GM12891 (cell line): ENCODE data around the gene RAB30.

Source experiments
- DNase-seq: peaks from one replicate; pipeline ENCODE4 v3.0.0; 2011; ENCODE audit warnings: low spot score; ENCODE audit not compliant: insufficient read length
- FAIRE-seq: peaks from 2 replicates; lab custom pipeline; 2011; peaks lifted over from hg19 to GRCh38; lab: Jason Lieb, UNC
- PAX5 ChIP-seq: IDR thresholded peaks from 2 replicates; pipeline ENCODE4 v1.6.1; 2011; ENCODE audit warnings: low read length, moderate library complexity, mild to moderate bottlenecking; ENCODE audit not compliant: insufficient read depth, severe bottlenecking
- POLR2A ChIP-seq: IDR thresholded peaks from 2 replicates; pipeline ENCODE4 v1.6.1; 2011; ENCODE audit warnings: low read depth, low read length, control low read depth
- POLR2AphosphoS5 ChIP-seq: IDR thresholded peaks from 2 replicates; pipeline ENCODE4 v1.6.1; 2011; ENCODE audit warnings: low read depth, low read length, control low read depth
- POU2F2 ChIP-seq: IDR thresholded peaks from 2 replicates; pipeline ENCODE4 v1.6.1; 2011; ENCODE audit warnings: low read depth, mild to moderate bottlenecking, control low read depth, low read length, moderate library complexity
- SPI1 ChIP-seq: IDR thresholded peaks from 2 replicates; pipeline ENCODE4 v1.6.1; 2011; ENCODE audit warnings: low read depth, low read length, control low read depth
- TAF1 ChIP-seq: IDR thresholded peaks from 2 replicates; pipeline ENCODE4 v1.6.1; 2011; ENCODE audit warnings: low read depth, low read length, control low read depth

RAB30 gene

DNA sequence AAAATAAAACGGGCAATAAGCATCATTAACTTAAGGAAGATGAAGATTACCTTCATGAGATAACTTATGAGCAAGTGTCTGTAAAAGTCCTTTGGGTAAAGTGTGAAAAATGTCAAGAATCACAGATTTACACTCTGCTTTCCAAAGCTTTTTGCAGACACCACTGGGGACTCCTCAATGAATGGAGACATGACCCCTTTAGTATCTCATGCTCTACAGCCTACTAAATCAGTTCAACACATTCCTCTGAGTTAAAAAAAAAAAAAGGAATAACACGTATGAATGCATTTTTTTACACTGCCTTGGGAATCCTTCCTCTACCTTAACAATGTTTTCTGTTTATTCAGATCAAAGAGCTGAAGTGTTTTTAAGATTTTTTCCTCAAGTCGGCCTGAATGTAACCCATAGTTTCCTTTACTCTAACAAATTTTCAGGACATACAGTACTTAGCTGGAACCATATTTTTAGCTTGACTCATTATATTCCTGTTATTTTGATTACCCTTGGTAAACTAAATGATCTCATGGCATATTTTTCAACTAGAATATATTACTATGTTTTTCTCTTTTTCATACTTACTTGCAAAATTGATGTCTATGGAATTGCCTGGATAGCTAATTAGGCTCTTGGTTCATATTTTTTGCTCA is 25.9 kb upstream of the RAB30 start:
- FAIRE-seq (no peak), DNase-seq (no peak)
- TF ChIP-seq POLR2AphosphoS5 (no peak), POU2F2 (no peak), PAX5 (no peak), SPI1 (no peak)

DNA sequence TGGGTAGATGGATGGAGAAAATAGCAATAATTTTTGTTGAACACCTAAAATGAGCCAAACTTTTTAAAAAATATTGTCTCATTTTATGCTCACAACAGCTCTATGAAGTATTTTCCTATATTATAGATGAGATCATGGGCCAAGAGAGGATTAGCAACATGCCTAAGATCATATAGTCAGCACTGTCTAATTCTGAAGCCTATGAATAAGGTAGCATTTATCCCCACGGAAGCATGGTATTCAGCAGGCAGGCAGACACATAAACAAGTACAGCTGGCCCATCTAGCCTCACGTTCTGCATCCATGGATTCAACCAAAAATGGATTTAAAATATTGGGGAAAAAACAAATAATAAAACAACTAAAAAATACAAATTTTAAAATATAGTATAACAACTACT is 21.9 kb upstream of the RAB30 start:
- DNase-seq (no peak), FAIRE-seq (no peak)
- TF ChIP-seq POU2F2 = no peak

DNA sequence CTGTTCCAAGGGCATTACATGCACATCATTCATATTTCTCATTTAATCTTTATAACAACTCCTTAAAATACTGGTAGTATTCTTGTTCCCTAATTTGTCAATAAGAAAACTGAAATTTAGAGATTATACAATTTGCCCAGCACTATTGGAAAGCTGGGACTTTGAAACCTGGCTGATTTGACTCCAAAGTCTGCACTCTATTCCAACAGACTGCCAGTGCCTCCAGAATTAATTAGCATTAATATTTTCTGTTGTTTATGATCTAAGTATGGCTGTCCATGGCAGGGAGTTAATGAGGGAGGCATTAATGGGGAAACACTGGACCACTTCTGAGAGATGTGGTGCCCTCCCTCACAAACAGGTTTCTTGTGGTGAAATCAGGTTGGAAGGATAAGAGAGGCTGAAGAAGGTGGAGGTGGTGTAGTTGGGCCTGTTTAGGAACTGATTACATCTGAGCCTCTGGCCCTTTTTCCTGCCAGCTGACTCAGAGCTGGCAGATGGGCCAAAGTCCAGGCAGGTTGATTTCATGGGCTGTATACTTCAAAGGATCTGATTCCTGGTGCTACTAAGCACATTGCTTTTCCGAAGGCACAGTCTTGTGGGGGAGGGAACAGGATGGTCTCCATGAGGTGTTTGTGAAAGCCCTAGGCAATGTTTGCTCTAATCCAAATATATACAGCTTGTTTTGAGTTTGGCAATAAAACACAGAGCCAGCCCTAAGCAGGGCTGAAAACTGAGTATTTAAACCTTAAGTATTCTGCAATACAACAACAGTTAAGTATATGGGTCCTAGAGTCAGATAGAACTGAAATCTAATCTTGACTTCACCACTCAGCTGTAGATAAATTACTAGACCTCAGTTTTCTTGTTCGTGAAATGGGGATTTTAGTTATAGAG is 21.0 kb upstream of the RAB30 start:
- FAIRE-seq (no peak), DNase-seq (no peak)
- TF ChIP-seq SPI1 = no peak
- no peak for TF ChIP-seq POU2F2
- TF ChIP-seq POLR2AphosphoS5 = no peak
- TF ChIP-seq POLR2A = no peak
- TF ChIP-seq TAF1 = no peak
- no peak for TF ChIP-seq PAX5

DNA sequence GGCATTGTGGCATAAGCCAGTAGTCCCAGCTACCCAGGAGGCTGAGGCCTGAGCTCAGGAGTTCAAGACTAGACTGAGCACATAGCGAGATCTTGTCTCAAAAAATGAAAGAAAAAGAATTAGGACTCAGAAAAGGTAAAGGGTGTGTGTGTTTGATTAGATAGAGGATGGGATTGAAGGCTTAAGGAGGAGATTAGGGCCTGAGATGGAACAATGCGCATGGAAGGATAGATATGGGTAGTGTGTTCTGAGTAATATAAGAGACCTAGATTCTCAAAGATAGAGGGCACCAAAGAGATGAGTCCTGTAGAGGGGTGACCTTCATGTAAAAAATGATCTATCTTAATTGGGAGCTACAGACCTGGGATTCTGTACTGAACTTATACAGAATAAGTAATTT is 17.3 kb upstream of the RAB30 start:
- FAIRE-seq (no peak), DNase-seq (no peak)
- TF ChIP-seq PAX5 (no peak), POLR2AphosphoS5 (no peak), SPI1 (no peak), POU2F2 (no peak), POLR2A (no peak), TAF1 (no peak)

DNA sequence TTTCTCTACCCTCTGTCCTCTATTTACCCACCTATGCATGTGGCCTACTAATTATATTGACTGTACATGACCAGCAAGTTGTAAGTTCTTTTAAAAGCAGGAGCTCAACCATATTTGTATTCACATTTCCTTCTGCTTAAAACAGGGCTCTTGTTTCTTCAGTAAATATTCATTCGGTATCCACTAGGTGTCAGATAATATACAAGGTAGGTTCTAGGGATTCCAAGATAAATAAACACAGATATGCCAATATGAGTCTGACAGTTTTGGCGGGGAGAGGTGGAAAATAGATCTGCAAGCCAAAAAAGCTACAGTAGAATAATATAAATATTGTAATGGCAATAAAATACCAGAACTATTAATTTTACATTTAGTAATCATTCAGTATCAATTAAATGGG is 15.3 kb upstream of the RAB30 start:
- FAIRE-seq (peak; percentile 40), DNase-seq (no peak)
- no peak for TF ChIP-seq POLR2AphosphoS5
- TF ChIP-seq TAF1 = no peak

DNA sequence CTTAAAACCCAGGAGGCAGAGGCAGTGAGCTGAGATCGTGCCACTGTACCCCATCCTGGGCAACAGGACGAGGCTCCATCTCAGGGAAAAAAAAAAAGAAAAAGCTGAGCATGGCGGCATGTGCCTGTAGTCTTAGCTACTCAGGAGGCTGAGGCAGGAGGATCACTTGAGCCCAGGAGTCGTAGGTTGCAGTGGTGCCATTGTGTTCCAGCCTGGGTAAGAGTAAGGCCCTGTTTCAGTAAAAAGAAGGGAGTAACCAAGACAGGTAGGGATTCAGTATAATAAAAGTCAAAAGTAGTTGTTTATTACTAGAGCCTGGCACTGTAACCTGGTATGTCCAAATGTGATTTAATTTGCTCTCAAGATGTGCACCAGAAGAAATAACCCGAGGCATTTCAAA is 8.1 kb upstream of the RAB30 start:
- no peak for TF ChIP-seq POLR2A
- no peak for TF ChIP-seq POU2F2
- TF ChIP-seq PAX5 = no peak
- TF ChIP-seq TAF1 = no peak
- no peak for TF ChIP-seq SPI1
- TF ChIP-seq POLR2AphosphoS5 = no peak
- FAIRE-seq = no peak
- no peak for DNase-seq

DNA sequence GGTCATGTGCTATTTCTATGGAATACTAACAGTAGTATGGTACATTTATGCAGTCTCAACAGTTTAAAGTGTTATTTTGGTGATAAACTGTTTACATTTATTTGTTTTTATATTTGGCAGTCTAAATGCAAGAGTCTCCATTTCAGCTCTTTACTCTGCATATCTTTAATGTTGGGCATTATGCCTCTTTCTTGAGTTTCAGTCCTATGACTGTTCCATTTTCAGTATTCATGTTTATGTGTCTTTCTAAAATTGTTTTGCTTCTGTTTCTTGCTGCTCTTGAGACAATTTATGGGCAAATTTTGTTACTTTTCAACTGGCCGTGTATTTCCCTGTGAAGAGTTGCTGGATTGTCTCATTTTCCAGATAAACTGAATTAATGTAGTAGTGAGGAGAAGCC is 6.6 kb upstream of the RAB30 start:
- DNase-seq (no peak), FAIRE-seq (no peak)
- TF ChIP-seq TAF1 (no peak), POU2F2 (no peak), POLR2AphosphoS5 (no peak), PAX5 (no peak), SPI1 (no peak), POLR2A (no peak)

DNA sequence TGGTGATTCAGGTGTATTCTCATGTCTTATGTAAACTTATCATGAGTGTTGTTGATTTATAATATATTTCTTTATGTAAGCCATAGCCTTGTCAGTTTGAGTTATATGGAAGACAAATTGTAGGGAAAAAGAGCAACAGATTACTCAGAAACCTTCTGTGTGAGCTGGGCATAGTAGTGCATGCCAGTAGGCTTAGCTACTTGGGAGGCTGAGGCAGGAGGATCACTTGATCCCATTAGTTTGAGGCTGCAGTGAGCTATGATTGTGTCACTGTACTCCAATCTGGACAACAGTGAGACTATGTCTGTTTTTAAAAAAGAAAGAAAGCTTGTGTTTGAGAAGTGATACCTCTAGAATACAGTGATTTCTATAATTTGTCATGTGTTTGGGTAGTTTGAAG is 2.2 kb upstream of the RAB30 start:
- DNase-seq = no peak
- no peak for FAIRE-seq
- TF ChIP-seq POLR2AphosphoS5 = no peak
- TF ChIP-seq TAF1 = no peak
- no peak for TF ChIP-seq PAX5
- no peak for TF ChIP-seq SPI1
- no peak for TF ChIP-seq POLR2A
- no peak for TF ChIP-seq POU2F2

DNA sequence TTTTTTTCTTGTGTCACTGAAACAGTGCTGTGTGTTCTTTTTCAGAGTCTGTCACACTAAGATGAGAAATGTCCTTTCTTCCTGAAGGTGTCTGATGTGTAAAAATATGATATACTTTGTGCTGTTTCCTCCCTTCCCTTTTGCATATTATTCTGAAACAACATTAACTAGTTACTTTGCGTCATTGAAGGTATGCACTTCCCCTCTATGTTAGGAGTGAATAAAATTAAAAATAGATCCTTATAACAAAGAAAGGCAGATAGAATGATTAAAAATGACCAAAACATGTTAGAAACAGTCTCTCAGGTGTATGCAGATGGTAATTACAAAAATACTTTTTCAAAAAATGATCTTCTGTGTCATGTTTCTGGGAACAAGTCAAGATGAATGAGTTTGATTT is 1.6 kb upstream of the RAB30 start:
- FAIRE-seq (no peak), DNase-seq (no peak)
- no peak for TF ChIP-seq POU2F2
- no peak for TF ChIP-seq POLR2A
- peak; percentile 9; the same call in 1 of the 2 replicates for TF ChIP-seq POLR2AphosphoS5
- TF ChIP-seq SPI1 = peak; percentile 69
- TF ChIP-seq PAX5 = no peak
- no peak for TF ChIP-seq TAF1

DNA sequence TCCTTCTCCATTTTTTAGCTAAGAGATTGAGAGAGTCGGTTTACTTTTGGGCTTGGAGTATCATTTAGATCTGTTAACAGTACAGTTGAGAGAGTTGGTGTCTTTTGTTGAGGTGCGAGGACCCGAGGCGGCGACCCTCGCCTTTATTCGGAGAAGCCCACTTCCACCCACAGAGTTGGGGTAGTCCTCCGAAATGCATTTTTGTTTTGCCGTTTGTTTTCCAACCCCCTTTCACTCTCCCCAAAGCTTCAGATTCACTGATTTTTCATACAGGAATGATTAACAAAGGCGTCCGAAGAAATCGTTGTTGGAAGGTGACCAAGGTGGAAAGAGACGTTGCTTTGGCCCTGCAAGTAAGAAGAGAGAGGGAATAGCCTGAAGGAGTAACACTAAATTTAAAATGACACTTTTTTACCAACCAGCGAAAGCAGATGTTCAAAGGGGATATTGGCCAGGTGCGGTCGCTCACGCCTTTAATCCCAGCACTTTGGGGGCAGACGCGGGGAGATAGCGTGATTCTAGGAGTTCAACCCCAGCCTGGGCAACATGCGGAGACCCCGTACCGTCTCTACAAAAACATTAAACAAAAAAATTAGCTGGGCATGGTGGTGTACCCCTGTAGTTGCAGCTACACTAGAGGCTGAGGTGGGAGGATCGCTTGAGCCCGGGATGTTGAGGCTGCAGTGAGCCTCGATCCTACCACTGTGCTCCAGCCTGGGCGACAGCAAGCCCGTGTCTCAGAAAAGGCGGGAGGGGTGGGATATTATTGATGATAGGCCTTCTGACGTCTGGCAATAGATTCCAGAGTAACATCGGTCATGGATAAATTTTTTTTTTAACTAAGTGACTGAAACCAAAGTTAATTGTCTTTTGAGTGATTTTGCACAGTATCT is 899 bp upstream of the RAB30 start:
- FAIRE-seq (no peak), DNase-seq (no peak)
- TF ChIP-seq POU2F2 (no peak), POLR2AphosphoS5 (peak; percentile 42; the same call in 1 of the 2 replicates), POLR2A (peak; percentile 22; the same call in 1 of the 2 replicates)
